ENCODE data around the gene EIF4E1B. TPM values are rescaled to one million over a fixed set of nuclear protein-coding genes. Genes with fewer than 3 reads are reported as not detected.
"Not testable (repeated sequence)": the region's sequence is repeated elsewhere in the genome, so short reads cannot be mapped to it uniquely, and the experiment has no call there.

Gene EIF4E1B
- total RNA-seq, 1 experiment from 2014 or later: not detected

- Histone ChIP-seq H3K27me3 (replicated peaks; ENCODE audit: insufficient read depth, low read depth, low read length, poor library complexity) (no peaks in the 10 kb centered on the region), H3K4me1 (ENCODE audit: insufficient read depth, low read length, poor library complexity, severe bottlenecking) (no peaks in the 10 kb centered on the region), H3K9me3 (ENCODE audit: low read depth, low read length, poor library complexity, severe bottlenecking) (no peaks in the 10 kb centered on the region), H3K4me3 (ENCODE audit: low read depth, low read length, poor library complexity, severe bottlenecking) (no peak overlapping the region), H3K27ac (ENCODE audit: low read depth, low read length, poor library complexity, severe bottlenecking) (no peak overlapping the region), H3K36me3 (ENCODE audit: insufficient read depth, low read length, poor library complexity, severe bottlenecking) (no peaks in the 10 kb centered on the region)
- BruUV-seq (replicated peaks): no TSS peak
- POLR2A ChIA-PET (ENCODE audit: low non-redundant PET): no interaction called here
- intact Hi-C loops (cut with micrococcal nuclease; ENCODE audit: unreplicated experiment): no loop called here
- no peak for DNase-seq (ENCODE audit: low spot score)
- no peak for TF ChIP-seq EZH2 (IDR thresholded peaks at IDR 0.05; ENCODE audit: borderline replicate concordance, low read depth, low read length, poor library complexity, severe bottlenecking)
- TF ChIP-seq, protein P1, sequence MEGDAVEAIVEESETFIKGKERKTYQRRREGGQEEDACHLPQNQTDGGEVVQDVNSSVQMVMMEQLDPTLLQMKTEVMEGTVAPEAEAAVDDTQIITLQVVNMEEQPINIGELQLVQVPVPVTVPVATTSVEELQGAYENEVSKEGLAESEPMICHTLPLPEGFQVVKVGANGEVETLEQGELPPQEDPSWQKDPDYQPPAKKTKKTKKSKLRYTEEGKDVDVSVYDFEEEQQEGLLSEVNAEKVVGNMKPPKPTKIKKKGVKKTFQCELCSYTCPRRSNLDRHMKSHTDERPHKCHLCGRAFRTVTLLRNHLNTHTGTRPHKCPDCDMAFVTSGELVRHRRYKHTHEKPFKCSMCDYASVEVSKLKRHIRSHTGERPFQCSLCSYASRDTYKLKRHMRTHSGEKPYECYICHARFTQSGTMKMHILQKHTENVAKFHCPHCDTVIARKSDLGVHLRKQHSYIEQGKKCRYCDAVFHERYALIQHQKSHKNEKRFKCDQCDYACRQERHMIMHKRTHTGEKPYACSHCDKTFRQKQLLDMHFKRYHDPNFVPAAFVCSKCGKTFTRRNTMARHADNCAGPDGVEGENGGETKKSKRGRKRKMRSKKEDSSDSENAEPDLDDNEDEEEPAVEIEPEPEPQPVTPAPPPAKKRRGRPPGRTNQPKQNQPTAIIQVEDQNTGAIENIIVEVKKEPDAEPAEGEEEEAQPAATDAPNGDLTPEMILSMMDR (conservative IDR thresholded peaks at IDR 0.05; ENCODE audit: low read depth, low read length): no peak
- CTCF ChIA-PET: no interaction called here
Measured at GRCh38 chr5:176590035-176590717, 40.3 kb upstream of the EIF4E1B start.

DNA sequence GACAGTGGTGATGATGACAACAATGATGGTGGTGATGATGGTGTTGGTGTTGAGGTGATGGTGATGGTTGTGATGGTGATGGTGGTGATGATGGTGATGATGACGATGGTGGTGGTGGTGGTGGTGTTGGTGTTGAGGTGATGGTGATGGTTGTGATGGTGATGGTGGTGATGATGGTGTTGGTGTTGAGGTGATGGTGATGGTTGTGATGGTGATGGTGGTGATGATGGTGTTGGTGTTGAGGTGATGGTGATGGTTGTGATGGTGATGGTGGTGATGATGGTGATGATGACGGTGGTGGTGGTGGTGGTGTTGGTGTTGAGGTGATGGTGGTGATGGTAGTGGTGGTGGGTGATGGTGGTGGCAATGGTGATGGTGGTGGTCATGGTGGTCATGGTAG is 38.8 kb upstream of the EIF4E1B start:
- H3K4me1 ChIP-seq (ENCODE audit: insufficient read depth, low read length, poor library complexity, severe bottlenecking); H3K4me3 ChIP-seq (ENCODE audit: low read depth, low read length, poor library complexity, severe bottlenecking); H3K27me3 ChIP-seq (replicated peaks; ENCODE audit: insufficient read depth, low read depth, low read length, poor library complexity); CTCF ChIA-PET; intact Hi-C loops (cut with micrococcal nuclease; ENCODE audit: unreplicated experiment); POLR2A ChIA-PET (ENCODE audit: low non-redundant PET); DNase-seq (ENCODE audit: low spot score); H3K36me3 ChIP-seq (ENCODE audit: insufficient read depth, low read length, poor library complexity, severe bottlenecking); BruUV-seq (replicated peaks); H3K9me3 ChIP-seq (ENCODE audit: low read depth, low read length, poor library complexity, severe bottlenecking); H3K27ac ChIP-seq (ENCODE audit: low read depth, low read length, poor library complexity, severe bottlenecking): not testable (repeated sequence)

DNA sequence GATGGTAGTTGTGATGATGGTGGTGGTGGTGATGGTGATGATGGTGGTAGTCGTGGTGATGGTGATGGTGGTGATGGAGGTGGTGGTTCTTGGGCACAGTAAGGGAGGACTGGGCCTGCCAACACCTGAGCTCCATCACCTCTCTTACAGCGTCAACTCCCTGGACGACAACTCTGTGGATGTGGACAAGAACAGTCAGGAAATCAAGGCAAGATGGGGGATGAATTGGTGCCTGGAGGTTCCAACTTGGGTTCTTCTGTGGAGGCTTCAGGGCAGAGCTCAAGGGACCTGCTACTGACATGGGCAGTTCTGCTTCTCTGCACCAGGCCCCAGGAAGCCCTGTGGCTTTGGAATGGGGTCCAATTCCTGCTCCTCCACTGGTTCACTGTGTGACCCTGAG is 37.9 kb upstream of the EIF4E1B start:
- H3K27ac ChIP-seq (ENCODE audit: low read depth, low read length, poor library complexity, severe bottlenecking): no peak overlapping the region
- no peak overlapping the region for H3K4me3 ChIP-seq (ENCODE audit: low read depth, low read length, poor library complexity, severe bottlenecking)
- H3K36me3 ChIP-seq (ENCODE audit: insufficient read depth, low read length, poor library complexity, severe bottlenecking): no peaks in the 10 kb centered on the region
- no peak for DNase-seq (ENCODE audit: low spot score)
- intact Hi-C loops (cut with micrococcal nuclease; ENCODE audit: unreplicated experiment): no loop called here
- no peaks in the 10 kb centered on the region for H3K9me3 ChIP-seq (ENCODE audit: low read depth, low read length, poor library complexity, severe bottlenecking)
- no peaks in the 10 kb centered on the region for H3K27me3 ChIP-seq (replicated peaks; ENCODE audit: insufficient read depth, low read depth, low read length, poor library complexity)
- no peak for TF ChIP-seq EZH2 (IDR thresholded peaks at IDR 0.05; ENCODE audit: borderline replicate concordance, low read depth, low read length, poor library complexity, severe bottlenecking)
- TF ChIP-seq, protein P1 (conservative IDR thresholded peaks at IDR 0.05; ENCODE audit: low read depth, low read length): no peak
- H3K4me1 ChIP-seq (ENCODE audit: insufficient read depth, low read length, poor library complexity, severe bottlenecking): no peaks in the 10 kb centered on the region
- BruUV-seq (replicated peaks): no TSS peak
- ChIA-PET CTCF (no interaction called here), POLR2A (ENCODE audit: low non-redundant PET) (no interaction called here)

DNA sequence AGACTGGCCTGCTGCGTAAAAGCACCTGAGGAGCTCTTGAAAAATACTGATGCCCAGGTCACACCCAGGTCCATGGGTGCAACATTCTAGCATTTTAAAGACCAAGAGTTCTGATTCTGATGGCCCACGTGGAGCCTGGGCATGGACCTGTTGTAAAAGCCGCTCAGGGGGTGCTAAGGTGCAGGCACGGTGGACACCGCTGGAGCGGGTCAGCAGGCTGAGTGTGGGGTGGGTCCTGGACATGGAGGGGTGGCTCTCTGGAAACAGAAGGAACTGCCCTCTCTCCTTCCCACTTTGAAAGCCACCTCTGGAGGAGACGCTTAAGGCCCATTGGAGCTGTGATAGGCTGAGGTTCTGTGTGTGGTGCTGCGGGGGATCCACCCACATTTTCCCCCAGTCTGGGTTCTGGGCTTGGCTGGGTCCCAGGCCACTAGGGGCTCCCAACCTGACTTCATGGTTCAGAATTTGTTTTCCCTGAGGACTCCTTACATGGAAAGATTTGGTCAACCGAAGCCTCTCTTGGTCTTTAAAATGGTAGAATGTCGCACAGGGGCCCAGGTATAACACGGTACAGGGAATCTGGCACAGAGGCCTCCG is 37.1 kb upstream of the EIF4E1B start:
- DNase-seq (ENCODE audit: low spot score): no peak
- ChIA-PET CTCF (no interaction called here), POLR2A (ENCODE audit: low non-redundant PET) (no interaction called here)
- no peaks in the 10 kb centered on the region for H3K4me1 ChIP-seq (ENCODE audit: insufficient read depth, low read length, poor library complexity, severe bottlenecking)
- no TSS peak for BruUV-seq (replicated peaks)
- no peak overlapping the region for H3K4me3 ChIP-seq (ENCODE audit: low read depth, low read length, poor library complexity, severe bottlenecking)
- H3K9me3 ChIP-seq (ENCODE audit: low read depth, low read length, poor library complexity, severe bottlenecking): no peaks in the 10 kb centered on the region
- no peak overlapping the region for H3K27ac ChIP-seq (ENCODE audit: low read depth, low read length, poor library complexity, severe bottlenecking)
- no peak for TF ChIP-seq EZH2 (IDR thresholded peaks at IDR 0.05; ENCODE audit: borderline replicate concordance, low read depth, low read length, poor library complexity, severe bottlenecking)
- TF ChIP-seq, protein P1 (conservative IDR thresholded peaks at IDR 0.05; ENCODE audit: low read depth, low read length): no peak
- H3K36me3 ChIP-seq (ENCODE audit: insufficient read depth, low read length, poor library complexity, severe bottlenecking): no peaks in the 10 kb centered on the region
- H3K27me3 ChIP-seq (replicated peaks; ENCODE audit: insufficient read depth, low read depth, low read length, poor library complexity): no peaks in the 10 kb centered on the region
- intact Hi-C loops (cut with micrococcal nuclease; ENCODE audit: unreplicated experiment): no loop called here
